Retinal pigment epithelial cell (primary cell): Measurements from ENCODE around the gene SMURF1.

ENCODE experiments used
- DNase-seq: peaks from one replicate; pipeline ENCODE4 v3.0.0-alpha.2; 2010; ENCODE audit warnings: low read depth
- H3K4me3 ChIP-seq: 2 replicates; pipeline ENCODE4 v1.5.1; 2011; ENCODE audit warnings: mild to moderate bottlenecking, low read length, control low read depth, moderate library complexity
- CTCF ChIP-seq: conservative IDR thresholded peaks from 2 replicates; pipeline ENCODE4 v1.5.1; 2011; ENCODE audit warnings: low read depth, low read length, control low read depth, inconsistent platforms

The SMURF1 gene

GRCh38 chr7:99035723-99036545 lies 108.0 kb downstream of the SMURF1 start:
- no peak overlapping the region for H3K4me3 ChIP-seq
- no peak for DNase-seq
- TF ChIP-seq CTCF = no peak

GRCh38 chr7:99034932-99035722 lies 108.8 kb downstream of the SMURF1 start:
- no peak for DNase-seq
- no peak for TF ChIP-seq CTCF
- no peak overlapping the region for H3K4me3 ChIP-seq

- DNase-seq = no peak
- no peak for TF ChIP-seq CTCF
- no peak overlapping the region for H3K4me3 ChIP-seq
Measured at GRCh38 chr7:99033765-99034164, 110.1 kb downstream of the SMURF1 start.

GRCh38 chr7:99032928-99033327 lies 111.0 kb downstream of the SMURF1 start:
- H3K4me3 ChIP-seq = no peak overlapping the region
- no peak for TF ChIP-seq CTCF

GRCh38 chr7:99031496-99031895 lies 112.4 kb downstream of the SMURF1 start:
- H3K4me3 ChIP-seq = no peak overlapping the region
- TF ChIP-seq CTCF = no peak
- DNase-seq = no peak

More at GRCh38 chr7:99032928-99033327, 111.0 kb downstream of the SMURF1 start:
- no peak for DNase-seq

GRCh38 chr7:99030951-99031350 lies 113.0 kb downstream of the SMURF1 start:
- H3K4me3 ChIP-seq = no peak overlapping the region
- no peak for DNase-seq
- no peak for TF ChIP-seq CTCF
